A673 (cell line): ENCODE data around the gene CNRIP1. TPM values are rescaled to one million over a fixed set of nuclear protein-coding genes. Genes with fewer than 3 reads are reported as not detected.

Source experiments
- BruUV-seq: library from RNA; stranded (reverse); fragments of 400-500 nt; replicated peaks from 2 replicates; lab custom pipeline; 2021; lab: Mats Ljungman, UMichigan
- CTCF ChIA-PET: fragments of 300-600 bp; sonication (Branson Sonifier 250); formaldehyde crosslinking; loops from one replicate; lab custom pipeline; 2022; ENCODE audit warnings: antibody characterized with exemption; lab: Charles Lee
- POLR2A ChIA-PET: fragments of 300-600 bp; sonication (Branson Sonifier 250); formaldehyde crosslinking; loops from one replicate; lab custom pipeline; 2022; ENCODE audit warnings: antibody characterized with exemption; ENCODE audit not compliant: low non-redundant PET; lab: Charles Lee
- DNase-seq: peaks from one replicate; pipeline ENCODE4 v3.0.0-alpha.2; 2015; ENCODE audit warnings: low spot score
- H3K27ac ChIP-seq: fragments of 200-600 bp; sonication (generic); 2 replicates; pipeline ENCODE4 v1.5.1; 2016; ENCODE audit warnings: mixed run types, low read depth, mild to moderate bottlenecking, mixed read lengths, antibody characterized with exemption, low read length; ENCODE audit not compliant: poor library complexity, severe bottlenecking
- H3K27me3 ChIP-seq: fragments of 200-600 bp; sonication (generic); replicated peaks from 2 replicates; pipeline ENCODE4 v1.6.1; 2017; ENCODE audit warnings: mixed run types, low read depth, mild to moderate bottlenecking, mixed read lengths, antibody characterized with exemption, low read length; ENCODE audit not compliant: insufficient read depth, poor library complexity
- H3K36me3 ChIP-seq: fragments of 200-600 bp; sonication (generic); 2 replicates; pipeline ENCODE4 v1.6.1; 2016; ENCODE audit warnings: mixed run types, mild to moderate bottlenecking, mixed read lengths, antibody characterized with exemption, low read length; ENCODE audit not compliant: insufficient read depth, poor library complexity, severe bottlenecking
- H3K4me1 ChIP-seq: fragments of 200-600 bp; sonication (generic); 2 replicates; pipeline ENCODE4 v1.6.1; 2017; ENCODE audit warnings: mixed run types, mild to moderate bottlenecking, mixed read lengths, antibody characterized with exemption, low read length; ENCODE audit not compliant: insufficient read depth, poor library complexity, severe bottlenecking
- H3K4me3 ChIP-seq: fragments of 200-600 bp; sonication (generic); 2 replicates; pipeline ENCODE4 v1.5.1; 2016; ENCODE audit warnings: low read depth, mixed run types, mild to moderate bottlenecking, mixed read lengths, low read length; ENCODE audit not compliant: poor library complexity, severe bottlenecking
- H3K9me3 ChIP-seq: fragments of 200-600 bp; sonication (generic); 2 replicates; pipeline ENCODE4 v1.6.1; 2016; ENCODE audit warnings: mixed run types, low read depth, mild to moderate bottlenecking, mixed read lengths, antibody characterized with exemption, low read length; ENCODE audit not compliant: poor library complexity, severe bottlenecking
- CTCF ChIP-seq: fragments of 300-800, 200-600 bp; sonication (generic); conservative IDR thresholded peaks from 2 replicates; pipeline ENCODE4 v1.5.1; 2017; ENCODE audit warnings: low read depth, mild to moderate bottlenecking, antibody characterized with exemption, low read length, moderate library complexity, mixed read lengths
- EZH2 ChIP-seq: fragments of 200-600 bp; sonication (generic); IDR thresholded peaks from 2 replicates; pipeline ENCODE4 v1.6.1; 2017; ENCODE audit warnings: borderline replicate concordance, low read depth, mild to moderate bottlenecking, mixed read lengths, antibody characterized with exemption, low read length; ENCODE audit not compliant: poor library complexity, severe bottlenecking
- intact Hi-C: fragments of 100-400 bp; cut with micrococcal nuclease; formaldehyde crosslinking; loops from one replicate; pipeline ENCODE4 v1.10.0; 2022; ENCODE audit not compliant: unreplicated experiment
- total RNA-seq: library from RNA; stranded (reverse); gene quantifications from 2 replicates; pipeline ENCODE4 v1.2.3, GENCODE V29; 2021

CNRIP1 gene
- total RNA-seq, 1 experiment from 2014 or later, result 18.4 TPM

- DNase-seq, result no peak
- no peaks in the 10 kb centered on the region for H3K4me1 ChIP-seq
- ChIA-PET CTCF (no interaction called here), POLR2A (interaction anchor here (0.6 kb wide), 1 partner anchor 32 kb away, joined by 3 read pairs; no protein-coding TSS in a partner anchor)
- H3K27me3 ChIP-seq, result peaks cover 15% of the 10 kb centered on the region
- no peaks in the 10 kb centered on the region for H3K9me3 ChIP-seq
- H3K4me3 ChIP-seq, result no peak overlapping the region
- no peak for TF ChIP-seq EZH2
- no peak for TF ChIP-seq CTCF
- BruUV-seq, result no TSS peak
- intact Hi-C loops, result no loop called here
- no peak overlapping the region for H3K27ac ChIP-seq
- H3K36me3 ChIP-seq, result no peaks in the 10 kb centered on the region
These were observed 45.7 kb downstream of the CNRIP1 start for GRCh38 chr2:68274022-68274421.

- no TSS peak for BruUV-seq
- no peak overlapping the region for H3K27ac ChIP-seq
- POLR2A ChIA-PET, result no interaction called here
These were observed 47.3 kb downstream of the CNRIP1 start for GRCh38 chr2:68272246-68272994.

GRCh38 chr2:68266655-68267054, 53.1 kb downstream of the CNRIP1 start:
- BruUV-seq, result no TSS peak
- ChIA-PET POLR2A (no interaction called here), CTCF (no interaction called here)
- intact Hi-C loops, result no loop called here
- H3K27ac ChIP-seq, result no peak overlapping the region
- no peak for DNase-seq
- no peaks in the 10 kb centered on the region for H3K9me3 ChIP-seq
- no peaks in the 10 kb centered on the region for H3K27me3 ChIP-seq
- H3K4me1 ChIP-seq, result no peaks in the 10 kb centered on the region
- TF ChIP-seq EZH2, result no peak
- TF ChIP-seq CTCF, result no peak
- H3K4me3 ChIP-seq, result no peak overlapping the region
- H3K36me3 ChIP-seq, result no peaks in the 10 kb centered on the region

More at GRCh38 chr2:68272246-68272994, 47.3 kb downstream of the CNRIP1 start:
- CTCF ChIA-PET, result no interaction called here
- intact Hi-C loops, result no loop called here
- Histone ChIP-seq H3K9me3 (no peaks in the 10 kb centered on the region), H3K27me3 (peaks cover 15% of the 10 kb centered on the region), H3K4me1 (no peaks in the 10 kb centered on the region), H3K36me3 (no peaks in the 10 kb centered on the region), H3K4me3 (no peak overlapping the region)
- TF ChIP-seq CTCF, result no peak
- no peak for DNase-seq
